A673 (cell line): Measurements from ENCODE around the gene ATF5. TPM values are rescaled to one million over a fixed set of nuclear protein-coding genes. Genes with fewer than 3 reads are reported as not detected.
"Not testable (repeated sequence)": the region's sequence is repeated elsewhere in the genome, so short reads cannot be mapped to it uniquely, and the experiment has no call there.

Experiments
- BruUV-seq: library from RNA; stranded (reverse); fragments of 400-500 nt; replicated peaks from 2 replicates; lab custom pipeline; 2021; lab: Mats Ljungman, UMichigan
- CTCF ChIA-PET: fragments of 300-600 bp; sonication (Branson Sonifier 250); formaldehyde crosslinking; loops from one replicate; lab custom pipeline; 2022; ENCODE audit warnings: antibody characterized with exemption; lab: Charles Lee
- POLR2A ChIA-PET: fragments of 300-600 bp; sonication (Branson Sonifier 250); formaldehyde crosslinking; loops from one replicate; lab custom pipeline; 2022; ENCODE audit warnings: antibody characterized with exemption; ENCODE audit not compliant: low non-redundant PET; lab: Charles Lee
- DNase-seq: peaks from one replicate; pipeline ENCODE4 v3.0.0-alpha.2; 2015; ENCODE audit warnings: low spot score
- H3K27ac ChIP-seq: fragments of 200-600 bp; sonication (generic); 2 replicates; pipeline ENCODE4 v1.5.1; 2016; ENCODE audit warnings: mixed run types, low read depth, mild to moderate bottlenecking, mixed read lengths, antibody characterized with exemption, low read length; ENCODE audit not compliant: poor library complexity, severe bottlenecking
- H3K27me3 ChIP-seq: fragments of 200-600 bp; sonication (generic); replicated peaks from 2 replicates; pipeline ENCODE4 v1.6.1; 2017; ENCODE audit warnings: mixed run types, low read depth, mild to moderate bottlenecking, mixed read lengths, antibody characterized with exemption, low read length; ENCODE audit not compliant: insufficient read depth, poor library complexity
- H3K36me3 ChIP-seq: fragments of 200-600 bp; sonication (generic); 2 replicates; pipeline ENCODE4 v1.6.1; 2016; ENCODE audit warnings: mixed run types, mild to moderate bottlenecking, mixed read lengths, antibody characterized with exemption, low read length; ENCODE audit not compliant: insufficient read depth, poor library complexity, severe bottlenecking
- H3K4me1 ChIP-seq: fragments of 200-600 bp; sonication (generic); 2 replicates; pipeline ENCODE4 v1.6.1; 2017; ENCODE audit warnings: mixed run types, mild to moderate bottlenecking, mixed read lengths, antibody characterized with exemption, low read length; ENCODE audit not compliant: insufficient read depth, poor library complexity, severe bottlenecking
- H3K4me3 ChIP-seq: fragments of 200-600 bp; sonication (generic); 2 replicates; pipeline ENCODE4 v1.5.1; 2016; ENCODE audit warnings: low read depth, mixed run types, mild to moderate bottlenecking, mixed read lengths, low read length; ENCODE audit not compliant: poor library complexity, severe bottlenecking
- H3K9me3 ChIP-seq: fragments of 200-600 bp; sonication (generic); 2 replicates; pipeline ENCODE4 v1.6.1; 2016; ENCODE audit warnings: mixed run types, low read depth, mild to moderate bottlenecking, mixed read lengths, antibody characterized with exemption, low read length; ENCODE audit not compliant: poor library complexity, severe bottlenecking
- EZH2 ChIP-seq: fragments of 200-600 bp; sonication (generic); IDR thresholded peaks from 2 replicates; pipeline ENCODE4 v1.6.1; 2017; ENCODE audit warnings: borderline replicate concordance, low read depth, mild to moderate bottlenecking, mixed read lengths, antibody characterized with exemption, low read length; ENCODE audit not compliant: poor library complexity, severe bottlenecking
- intact Hi-C: fragments of 100-400 bp; cut with micrococcal nuclease; formaldehyde crosslinking; loops from one replicate; pipeline ENCODE4 v1.10.0; 2022; ENCODE audit not compliant: unreplicated experiment
- total RNA-seq: library from RNA; stranded (reverse); gene quantifications from 2 replicates; pipeline ENCODE4 v1.2.3, GENCODE V29; 2021
- TF ChIP-seq, protein P1 (sequence below): fragments of 300-800, 200-600 bp; sonication (generic); conservative IDR thresholded peaks from 2 replicates; pipeline ENCODE4 v1.5.1; 2017; ENCODE audit warnings: low read depth, mild to moderate bottlenecking, antibody characterized with exemption, low read length, moderate library complexity, mixed read lengths

Gene ATF5
- total RNA-seq, 1 experiment from 2014 or later: 302 TPM

DNA sequence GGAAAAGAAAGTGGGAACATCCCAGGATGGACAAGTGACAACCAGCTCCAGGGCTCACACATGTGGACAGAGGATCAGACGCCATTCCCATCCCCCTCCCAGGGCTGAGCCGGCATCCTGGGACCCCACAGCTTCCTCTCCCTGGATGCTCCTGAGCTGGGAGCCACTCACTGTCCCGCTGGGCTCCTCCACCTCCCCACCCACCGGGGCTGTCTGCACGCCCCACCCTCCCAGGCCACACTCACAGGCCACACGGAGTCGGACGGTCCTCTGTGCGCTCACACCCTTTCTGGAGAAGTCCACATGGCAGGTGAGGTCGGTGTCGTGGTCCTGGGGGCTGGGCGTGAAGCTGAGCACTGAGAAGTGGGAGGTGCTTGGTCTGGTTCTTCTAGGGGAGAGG lies 30.9 kb downstream of the ATF5 start:
- H3K36me3 ChIP-seq, H3K27me3 ChIP-seq, H3K27ac ChIP-seq, H3K9me3 ChIP-seq, CTCF ChIA-PET, H3K4me3 ChIP-seq, POLR2A ChIA-PET, intact Hi-C loops, DNase-seq, H3K4me1 ChIP-seq, BruUV-seq: not testable (repeated sequence)

- POLR2A ChIA-PET, DNase-seq, H3K27me3 ChIP-seq, H3K4me1 ChIP-seq, H3K36me3 ChIP-seq, H3K4me3 ChIP-seq, BruUV-seq, intact Hi-C loops, H3K27ac ChIP-seq, H3K9me3 ChIP-seq, CTCF ChIA-PET: not testable (repeated sequence)
Measured at GRCh38 chr19:49960980-49961379, 32.0 kb downstream of the ATF5 start, which contains the start of gene SIGLEC11. Gene SIGLEC11, minus strand, starts transcription at chr19:49961172. Its CDS starts 91 bp downstream, at chr19:49961081.

DNA sequence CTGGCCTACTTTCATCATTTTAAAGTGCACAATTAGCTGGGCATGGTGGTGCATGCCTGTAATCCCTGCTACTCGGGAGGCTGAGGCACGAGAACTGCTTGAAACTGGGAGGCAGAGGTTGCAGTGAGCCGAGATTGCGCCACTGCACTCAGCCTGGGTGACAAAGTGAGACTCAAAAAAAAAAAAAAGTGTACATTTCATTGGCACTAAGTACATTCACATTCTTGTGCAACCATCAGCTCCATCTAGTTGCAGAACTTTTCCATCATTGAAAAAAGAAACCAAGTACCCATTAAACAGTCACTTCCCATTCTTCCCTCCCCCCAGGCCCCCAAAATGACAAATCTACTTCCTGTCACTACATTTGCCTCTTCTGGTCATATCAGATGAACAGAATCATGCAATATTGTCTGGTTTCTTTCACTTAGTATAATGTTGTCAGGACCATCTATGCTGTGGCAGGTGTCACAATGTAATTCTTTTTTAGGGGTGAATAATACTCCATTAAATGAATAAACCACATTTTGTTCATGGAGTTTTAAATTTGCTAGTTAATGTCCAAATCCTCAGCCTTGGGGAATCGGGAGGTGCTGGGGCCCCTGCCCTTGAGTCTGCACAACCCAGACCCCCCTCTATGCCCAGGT lies 39.4 kb downstream of the ATF5 start:
- TF ChIP-seq, protein P1, sequence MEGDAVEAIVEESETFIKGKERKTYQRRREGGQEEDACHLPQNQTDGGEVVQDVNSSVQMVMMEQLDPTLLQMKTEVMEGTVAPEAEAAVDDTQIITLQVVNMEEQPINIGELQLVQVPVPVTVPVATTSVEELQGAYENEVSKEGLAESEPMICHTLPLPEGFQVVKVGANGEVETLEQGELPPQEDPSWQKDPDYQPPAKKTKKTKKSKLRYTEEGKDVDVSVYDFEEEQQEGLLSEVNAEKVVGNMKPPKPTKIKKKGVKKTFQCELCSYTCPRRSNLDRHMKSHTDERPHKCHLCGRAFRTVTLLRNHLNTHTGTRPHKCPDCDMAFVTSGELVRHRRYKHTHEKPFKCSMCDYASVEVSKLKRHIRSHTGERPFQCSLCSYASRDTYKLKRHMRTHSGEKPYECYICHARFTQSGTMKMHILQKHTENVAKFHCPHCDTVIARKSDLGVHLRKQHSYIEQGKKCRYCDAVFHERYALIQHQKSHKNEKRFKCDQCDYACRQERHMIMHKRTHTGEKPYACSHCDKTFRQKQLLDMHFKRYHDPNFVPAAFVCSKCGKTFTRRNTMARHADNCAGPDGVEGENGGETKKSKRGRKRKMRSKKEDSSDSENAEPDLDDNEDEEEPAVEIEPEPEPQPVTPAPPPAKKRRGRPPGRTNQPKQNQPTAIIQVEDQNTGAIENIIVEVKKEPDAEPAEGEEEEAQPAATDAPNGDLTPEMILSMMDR: no peak
- no peak for TF ChIP-seq EZH2
- Histone ChIP-seq H3K4me3 (no peak overlapping the region), H3K4me1 (no peaks in the 10 kb centered on the region), H3K36me3 (no peaks in the 10 kb centered on the region), H3K27ac (no peak overlapping the region), H3K27me3 (peaks cover 12% of the 10 kb centered on the region), H3K9me3 (no peaks in the 10 kb centered on the region)
- CTCF ChIA-PET: no interaction called here
- no peak for DNase-seq
- POLR2A ChIA-PET: no interaction called here
- no TSS peak for BruUV-seq
- intact Hi-C loops: no loop called here

GRCh38 chr19:49969355-49969754 lies 40.4 kb downstream of the ATF5 start:
- H3K36me3 ChIP-seq, H3K9me3 ChIP-seq, H3K4me1 ChIP-seq, CTCF ChIA-PET, BruUV-seq, H3K4me3 ChIP-seq, POLR2A ChIA-PET, DNase-seq, H3K27ac ChIP-seq, intact Hi-C loops: not testable (repeated sequence)
- peaks cover 12% of the 10 kb centered on the region for H3K27me3 ChIP-seq
